HG03520 (cell line): ENCODE data around the gene TRAK1.
A peak's percentile ranks its signal among the peaks of the same experiment; 100 is the strongest.

Experiments
- ATAC-seq: cut with Tn5 transposase; IDR thresholded peaks from one replicate; pipeline ENCODE4 v1.9.1; 2021; ENCODE audit warnings: mild to moderate bottlenecking, moderate library complexity; ENCODE audit not compliant: unreplicated experiment

TRAK1 gene

DNA sequence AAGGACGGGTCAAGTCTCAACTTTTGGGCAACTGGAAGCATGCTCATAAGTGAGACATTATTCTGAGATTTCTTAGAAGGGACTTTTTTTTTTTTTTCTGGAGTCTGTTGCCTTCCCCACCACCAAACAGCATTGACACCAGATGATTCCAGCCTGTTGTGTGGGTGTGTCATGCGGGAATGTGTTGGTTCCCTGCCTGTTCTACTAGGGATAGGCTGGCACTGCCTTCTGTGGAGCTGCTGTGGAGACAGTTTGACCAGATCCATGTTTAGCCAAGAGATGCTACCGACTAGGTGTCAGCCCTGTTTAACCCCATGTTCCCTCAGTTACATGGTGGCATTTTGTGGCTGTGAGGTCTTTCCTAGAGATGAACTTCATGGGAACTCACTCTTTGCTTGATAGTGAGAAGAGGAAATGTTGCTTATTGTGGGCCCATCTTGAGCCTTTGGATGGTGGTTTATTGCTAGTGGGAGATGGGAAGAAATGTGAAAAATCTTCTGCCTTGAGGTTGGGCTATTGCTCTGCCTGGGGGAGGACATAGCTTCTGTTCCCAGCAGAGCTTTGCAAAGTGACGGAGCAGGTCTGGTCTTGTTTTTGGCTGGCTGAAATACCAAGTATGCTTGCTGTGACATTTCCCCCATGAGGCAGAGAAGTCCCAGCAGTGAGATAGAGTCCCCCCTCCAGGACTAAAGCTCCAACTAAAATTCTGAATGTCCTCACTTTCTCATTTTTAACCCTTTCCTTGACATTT, 31.3 kb downstream of the TRAK1 start:
- ATAC-seq: no peak

DNA sequence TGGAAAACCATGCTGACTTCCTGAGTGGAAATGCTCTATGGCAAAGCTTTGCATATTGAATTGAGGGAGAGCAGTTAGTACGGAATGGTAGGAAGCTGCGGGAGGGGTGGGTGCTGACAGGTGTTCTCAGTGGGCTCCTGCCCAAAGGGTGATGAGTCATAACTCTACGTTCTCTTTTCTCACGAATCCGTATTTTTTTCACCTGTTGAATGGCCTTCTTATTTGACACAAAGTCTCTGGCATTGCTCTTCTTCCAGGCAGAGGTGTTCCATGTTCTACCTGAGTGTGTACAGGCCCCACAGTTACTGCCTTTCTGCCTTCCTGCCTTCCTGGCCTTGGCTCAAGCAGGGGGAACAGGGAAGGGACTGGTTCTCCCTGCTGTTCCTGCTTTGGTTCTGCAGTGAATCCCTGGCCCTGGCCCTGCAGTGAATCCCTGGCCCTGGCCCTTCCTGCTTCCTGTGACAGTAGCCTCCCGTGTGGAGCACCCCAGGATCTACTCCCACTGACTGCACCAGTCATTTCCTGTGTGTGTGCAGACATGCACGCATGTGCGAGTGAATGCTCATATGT, 31.9 kb downstream of the TRAK1 start:
- ATAC-seq: no peak

GRCh38 chr3:42123824-42124658, 32.9 kb downstream of the TRAK1 start:
- no peak for ATAC-seq

GRCh38 chr3:42127226-42127625, 36.1 kb downstream of the TRAK1 start:
- ATAC-seq: no peak

DNA sequence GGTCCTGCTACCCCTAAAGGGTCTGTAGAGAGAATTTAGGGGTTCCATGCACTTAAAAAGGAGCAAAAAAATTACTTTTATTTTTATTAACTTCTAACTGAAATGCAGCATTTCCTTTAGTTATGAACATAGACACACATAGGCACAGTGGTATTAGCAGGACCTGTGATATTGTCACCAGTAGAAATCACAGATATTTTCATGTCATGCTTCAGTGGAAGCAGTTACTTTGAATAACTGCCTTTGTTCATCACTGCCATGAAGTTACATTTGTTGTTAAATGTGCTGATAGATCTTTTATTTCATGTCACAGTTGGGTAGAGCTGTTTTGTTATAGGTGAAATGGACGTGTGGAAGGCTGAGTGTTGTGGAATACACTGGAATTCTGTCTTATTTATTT, 37.4 kb downstream of the TRAK1 start:
- no peak for ATAC-seq

DNA sequence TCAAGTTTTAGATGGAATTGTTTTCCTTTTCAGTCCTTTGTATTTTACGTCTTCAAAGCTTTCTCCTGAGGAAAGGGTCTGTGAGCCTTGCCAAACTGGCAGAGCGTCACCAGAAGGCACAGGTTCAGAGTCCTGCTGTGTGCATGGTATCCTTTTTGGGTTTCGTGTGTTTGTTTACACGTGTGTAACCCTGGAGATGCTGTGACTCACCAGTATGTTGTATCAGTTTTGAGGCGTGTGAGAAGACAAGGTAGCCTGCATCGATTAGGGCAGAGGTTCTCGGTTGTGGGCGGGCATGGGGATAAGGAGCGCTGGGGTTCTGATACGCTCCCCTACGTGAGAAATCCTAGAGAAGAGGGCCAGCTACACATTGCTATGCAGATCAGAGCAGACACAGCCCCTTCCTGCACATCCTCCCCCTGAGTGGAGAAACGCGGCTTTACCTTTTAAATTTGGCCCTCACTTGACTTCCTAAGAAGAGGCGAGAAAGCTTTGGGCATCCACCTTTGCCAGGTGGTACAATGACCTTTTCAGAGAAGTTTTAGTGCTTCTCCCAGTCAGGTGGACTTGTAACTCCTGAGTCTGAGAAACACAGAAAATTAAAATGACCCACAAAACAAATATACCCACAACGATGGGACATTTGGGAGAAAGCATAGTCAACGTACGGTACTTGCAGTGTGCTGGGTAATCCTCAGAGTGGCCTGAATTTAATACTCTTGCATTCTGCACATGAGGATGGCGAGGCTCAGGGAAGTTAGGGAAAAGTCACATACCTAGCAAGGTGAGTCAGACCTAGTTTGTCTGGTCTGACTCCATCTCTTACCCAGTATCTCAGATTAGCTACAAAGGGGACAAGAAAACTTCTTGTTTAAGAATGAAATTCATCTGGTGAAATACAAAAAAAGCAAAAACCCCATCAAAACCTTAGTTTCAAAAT, 38.1 kb downstream of the TRAK1 start:
- ATAC-seq: peak; percentile 76

DNA sequence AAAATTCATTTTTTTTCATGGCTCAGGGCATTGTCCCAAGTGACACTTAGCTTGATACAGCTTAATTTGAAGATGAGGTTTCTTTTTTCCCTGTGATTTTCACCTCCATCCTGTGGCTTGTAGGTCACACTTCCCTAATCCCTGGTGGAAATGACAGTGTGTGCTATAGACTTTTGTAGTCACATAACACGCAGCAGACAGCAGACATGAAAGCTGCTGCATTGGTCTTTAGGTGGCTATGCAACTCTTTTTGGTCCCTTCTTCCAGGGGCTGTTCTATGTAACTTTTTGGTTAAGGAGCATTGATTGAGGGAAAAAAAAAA, 38.8 kb downstream of the TRAK1 start:
- ATAC-seq: no peak

DNA sequence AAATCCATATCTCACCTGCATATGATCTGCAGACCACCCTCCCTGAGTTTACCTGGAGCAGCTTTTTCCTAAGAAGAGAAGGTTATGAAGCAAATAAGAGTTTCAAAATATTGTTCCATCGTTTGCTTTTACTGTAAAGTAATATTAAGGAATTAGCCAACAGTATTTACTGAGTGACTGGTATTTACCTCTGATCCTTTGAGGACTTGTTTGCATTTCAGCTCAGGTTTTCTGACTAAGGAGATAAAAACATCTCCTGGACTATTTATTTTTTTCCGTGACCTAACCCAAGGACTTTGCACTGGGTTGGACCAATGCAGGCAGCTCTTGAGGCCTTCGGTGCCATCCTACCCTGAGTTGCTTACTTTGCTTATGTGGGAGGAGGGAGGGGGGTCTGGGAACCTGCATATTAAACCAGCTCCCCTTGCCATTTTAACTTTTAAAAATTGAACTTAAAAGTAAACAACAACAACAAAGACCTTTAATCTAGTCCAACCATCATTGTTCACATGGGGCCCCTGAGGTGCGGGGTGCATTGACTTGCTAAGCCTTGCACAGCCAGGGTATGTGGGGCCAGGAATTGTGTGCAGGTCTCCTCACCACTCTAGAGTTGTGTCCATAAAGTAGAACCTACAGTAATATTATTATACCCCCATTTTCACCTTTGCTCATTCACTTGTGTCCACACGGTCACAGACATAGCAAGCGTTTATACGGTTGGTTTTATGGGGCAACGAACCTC, 39.3 kb downstream of the TRAK1 start:
- ATAC-seq: no peak

- ATAC-seq: no peak
These were observed 42.5 kb downstream of the TRAK1 start for GRCh38 chr3:42133500-42134298.

DNA sequence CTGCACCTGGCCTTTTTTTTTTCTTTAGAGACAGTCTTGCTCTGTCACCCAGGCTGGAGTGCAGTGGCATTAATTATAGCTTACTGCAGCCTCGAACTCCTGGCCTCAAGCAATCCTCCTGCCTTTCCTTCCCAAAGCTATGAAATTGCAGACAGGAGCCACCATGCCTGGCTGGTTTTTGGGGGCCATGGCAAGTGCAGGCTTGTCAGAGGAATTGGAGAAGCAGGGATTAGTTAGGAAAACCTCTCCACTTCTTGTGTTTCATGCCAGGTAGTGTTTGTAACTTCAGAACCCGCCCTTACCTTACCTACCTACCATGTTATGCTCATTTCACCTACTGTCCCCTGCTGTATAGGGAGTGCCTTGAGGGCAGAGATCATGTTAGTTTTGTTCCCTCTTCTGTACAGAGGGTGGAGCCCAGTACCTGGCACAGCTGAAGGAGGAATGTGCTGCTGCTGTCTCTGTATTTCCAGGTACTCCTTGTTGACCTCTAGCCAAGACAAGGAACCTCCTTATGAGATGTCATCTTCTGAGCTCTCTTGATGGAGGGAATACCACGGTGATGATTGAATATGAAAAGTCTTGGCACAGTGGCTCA, 43.8 kb downstream of the TRAK1 start:
- ATAC-seq: no peak

GRCh38 chr3:42139621-42140453, 48.7 kb downstream of the TRAK1 start:
- ATAC-seq: no peak

DNA sequence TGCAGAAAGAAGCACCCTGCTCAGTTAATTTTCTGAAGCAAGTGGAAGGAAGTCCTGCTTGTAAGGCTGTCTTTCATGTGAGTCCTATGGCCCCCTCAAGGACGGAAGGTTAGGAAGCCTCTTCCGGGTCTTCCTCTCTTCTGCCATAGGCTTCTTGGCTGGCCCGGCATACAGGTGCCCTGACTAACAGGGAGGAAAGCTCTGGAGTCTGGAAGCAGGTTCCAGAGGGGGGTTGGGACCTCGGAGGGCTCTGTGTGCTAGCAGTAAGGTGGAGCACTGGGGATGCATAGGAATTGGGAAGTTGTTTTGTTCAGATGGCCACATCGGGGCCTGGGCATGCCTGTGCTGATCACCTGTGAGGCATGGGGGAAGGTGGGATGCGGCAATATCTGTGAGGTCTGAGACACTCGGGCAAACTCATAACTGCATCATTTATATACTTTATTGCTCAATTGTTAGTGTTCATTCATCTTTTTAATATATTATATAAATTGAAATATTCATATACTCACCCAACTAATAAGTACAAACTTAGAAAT, 49.6 kb downstream of the TRAK1 start:
- no peak for ATAC-seq

- no peak for ATAC-seq
These were observed 52.3 kb downstream of the TRAK1 start for GRCh38 chr3:42143440-42143839.

GRCh38 chr3:42144209-42144608, 53.1 kb downstream of the TRAK1 start:
- no peak for ATAC-seq

- ATAC-seq: no peak
These were observed 57.1 kb downstream of the TRAK1 start for GRCh38 chr3:42148086-42148848.

DNA sequence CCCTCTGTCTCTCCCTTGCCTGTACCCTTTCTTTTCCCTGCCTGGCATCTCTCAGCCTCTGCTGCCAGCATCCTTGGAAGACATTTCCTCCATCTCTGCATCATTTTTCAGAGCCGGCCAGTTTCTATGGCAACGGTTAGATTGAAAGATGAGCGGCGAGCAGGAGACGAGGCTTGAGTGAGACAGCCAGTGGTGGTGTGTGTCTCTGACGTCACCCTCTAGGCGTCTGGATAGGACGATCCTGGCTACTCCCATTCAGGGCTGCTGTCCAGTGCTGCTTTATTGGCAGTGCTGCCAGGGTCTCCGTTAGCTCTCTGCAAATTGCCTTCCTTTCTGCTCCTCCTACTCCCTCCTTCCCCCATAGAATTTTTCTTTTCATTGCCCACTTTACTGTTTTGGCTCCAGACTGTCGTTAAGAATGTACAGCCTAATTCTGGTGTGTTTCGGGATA, 57.9 kb downstream of the TRAK1 start:
- ATAC-seq: no peak

DNA sequence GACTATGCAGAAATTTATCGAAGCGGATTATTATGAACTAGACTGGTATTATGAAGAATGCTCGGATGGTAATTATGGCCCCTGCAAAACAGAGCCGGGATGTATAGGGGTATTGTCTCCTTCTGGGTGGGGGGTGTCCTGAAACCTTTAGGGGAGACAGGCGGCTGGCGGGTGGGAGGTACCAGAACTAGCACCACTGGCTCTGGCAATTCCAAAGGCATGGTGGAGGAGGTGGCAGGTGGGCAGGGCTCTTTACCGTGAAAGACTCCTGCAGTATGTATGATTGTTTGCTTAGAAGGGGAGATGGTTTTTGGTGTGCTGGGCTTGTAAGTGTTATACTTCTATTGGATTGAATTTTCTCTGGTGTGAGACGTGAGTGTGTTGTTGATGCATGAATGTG, 58.4 kb downstream of the TRAK1 start:
- ATAC-seq: no peak
